Endodermal cell (in vitro differentiated cells): Measurements from ENCODE around the gene MACC1. TPM values are rescaled to one million over a fixed set of nuclear protein-coding genes. Genes with fewer than 3 reads are reported as not detected.

Experiments used
- DNase-seq: peaks from one replicate; pipeline ENCODE4 v3.0.0-alpha.2; 2017
- H3K27ac ChIP-seq: 2 replicates; pipeline ENCODE4 v1.5.1; 2013; ENCODE audit warnings: mild to moderate bottlenecking, low read depth, low read length, moderate library complexity
- H3K27me3 ChIP-seq: 2 replicates; pipeline ENCODE4 v1.6.1; 2013; ENCODE audit warnings: mild to moderate bottlenecking, low read length, moderate library complexity; ENCODE audit not compliant: insufficient read depth, control insufficient read depth, poor library complexity, severe bottlenecking
- H3K36me3 ChIP-seq: 2 replicates; pipeline ENCODE4 v1.7.0; 2013; ENCODE audit warnings: mild to moderate bottlenecking, low read length, moderate library complexity; ENCODE audit not compliant: control insufficient read depth, insufficient read depth
- H3K4me1 ChIP-seq: one replicate; pipeline ENCODE4 v1.7.0; 2013; ENCODE audit warnings: low read length; ENCODE audit not compliant: control insufficient read depth, insufficient read depth
- H3K4me3 ChIP-seq: 2 replicates; pipeline ENCODE4 v1.5.1; 2013; ENCODE audit warnings: mild to moderate bottlenecking, low read length, moderate library complexity
- H3K9ac ChIP-seq: 2 replicates; pipeline ENCODE4 v1.6.1; 2013; ENCODE audit warnings: mild to moderate bottlenecking, low read length, moderate library complexity; ENCODE audit not compliant: poor library complexity, severe bottlenecking; ENCODE audit errors: extremely low read depth
- H3K9me3 ChIP-seq: 2 replicates; pipeline ENCODE4 v1.6.1; 2013; ENCODE audit warnings: mild to moderate bottlenecking, low read length, moderate library complexity; ENCODE audit not compliant: control insufficient read depth
- H3K27ac Mint-ChIP-seq: 2 replicates; pipeline ENCODE4 v1.8.0; 2020; ENCODE audit warnings: mixed read lengths
- H3K27me3 Mint-ChIP-seq: 2 replicates; pipeline ENCODE4 v1.8.0; 2021; ENCODE audit warnings: mild to moderate bottlenecking, mixed read lengths; ENCODE audit not compliant: insufficient read depth
- H3K36me3 Mint-ChIP-seq: 2 replicates; pipeline ENCODE4 v1.8.0; 2020; ENCODE audit warnings: low read depth, mixed read lengths
- H3K4me1 Mint-ChIP-seq: 2 replicates; pipeline ENCODE4 v1.8.0; 2020; ENCODE audit warnings: mixed read lengths
- H3K4me3 Mint-ChIP-seq: 2 replicates; pipeline ENCODE4 v1.8.0; 2020; ENCODE audit warnings: mild to moderate bottlenecking, moderate library complexity, mixed read lengths
- H3K9me3 Mint-ChIP-seq: 2 replicates; pipeline ENCODE4 v1.8.0; 2020; ENCODE audit warnings: mild to moderate bottlenecking, mixed read lengths
- CTCF ChIP-seq: fragments of 200-600 bp; sonication (generic); conservative IDR thresholded peaks from 2 replicates; pipeline ENCODE4 v1.5.0; 2021; ENCODE audit warnings: antibody characterized with exemption, mild to moderate bottlenecking
- WGBS, 2 experiments: methylation state at CpG; one replicate each; pipeline versions ENCODE4 v1.1.5 to v1.1.7; 2013; ENCODE audit warnings: missing lambda C conversion rate in 2 of 2, mixed read lengths in 1 of 2; ENCODE audit not compliant: insufficient coverage in 1 of 2, insufficient read length in 1 of 2; 5-methylcytosine and 5-hydroxymethylcytosine counted together
- long read RNA-seq, 4 experiments: library from polyadenylated mRNA in 2 of 4; library from RNA in 1 of 4; library from capped mRNA in 1 of 4; stranded (forward) in 3 of 4; unstranded in 1 of 4; transcript quantifications; one replicate each; pipeline ENCODE4 v2.0.0, GENCODE V29; 2020 to 2021; ENCODE audit warnings: inconsistent platforms in 1 of 4
- polyA plus RNA-seq, 2 experiments: library from polyadenylated mRNA; stranded (reverse); fragments of 50-300 nt; gene quantifications; one replicate each; pipeline ENCODE4 v1.2.3, GENCODE V29; 2013
- total RNA-seq, 2 donors: library from RNA; stranded (reverse); fragmentation: NEBNext Ultra II Directional in 1 of 2; extraction: Animal tissue kit (Norgen Biotek cat#: 25700) in 1 of 2; gene quantifications; 2 replicates in 1 of 2; 3 replicates in 1 of 2; pipeline ENCODE4 v1.2.1, GENCODE V29; 2021

MACC1 gene
- 1 to 10 TPM; 1.4 to 2.0 TPM for total RNA-seq
- 0.32 TPM for polyA plus RNA-seq (2013, experiment 1 of 2)
- polyA plus RNA-seq (2013, experiment 2 of 2), result 0.17 TPM
- long read RNA-seq, experiment 1, partial matches to known transcripts, result 0 of 2 reads
- long read RNA-seq, experiment 1, other reads (novel, unspliced or antisense), result 2 of 2 reads
- long read RNA-seq, experiment 2, result 0 reads
- long read RNA-seq, experiment 3, partial matches to known transcripts, result 1 of 6 reads
- long read RNA-seq, experiment 3, other reads (novel, unspliced or antisense), result 3 of 6 reads
- long read RNA-seq, experiment 4, result 0 reads

GRCh38 chr7:20217193-20217948 lies at the start of gene MACC1:
MACC1 (minus strand) TSS chr7:20217384; CDS start chr7:20161862, 55,522 bp downstream.
- H3K4me1 Mint-ChIP-seq, result peaks cover 44% of the 10 kb centered on the region
- no peaks in the 10 kb centered on the region for H3K27me3 ChIP-seq
- WGBS, 2 experiments, result 37 to 57% methylated on average over 2 to 6 of the region's 6 CpGs
- peak; percentile 72 for TF ChIP-seq CTCF
- no peaks in the 10 kb centered on the region for H3K36me3 ChIP-seq
- no peak within 1 kb of the TSS for H3K4me3 ChIP-seq
- H3K27ac ChIP-seq, result no peak within 1 kb of the TSS
- peak within 1 kb of the TSS; percentile 91 for H3K27ac Mint-ChIP-seq
- peak within 1 kb of the TSS; percentile 36 for H3K4me3 Mint-ChIP-seq
- no peaks in the 10 kb centered on the region for H3K27me3 Mint-ChIP-seq
- no peaks in the 10 kb centered on the region for H3K36me3 Mint-ChIP-seq
- H3K9ac ChIP-seq, result no peak within 1 kb of the TSS
- peak; percentile 89 for DNase-seq
- no peaks in the 10 kb centered on the region for H3K9me3 Mint-ChIP-seq
- peaks cover 9% of the 10 kb centered on the region for H3K4me1 ChIP-seq
- H3K9me3 ChIP-seq, result no peaks in the 10 kb centered on the region

- Histone ChIP-seq H3K9me3 (no peaks in the 10 kb centered on the region), H3K27ac (no peak overlapping the region), H3K27me3 (no peaks in the 10 kb centered on the region), H3K4me3 (no peak overlapping the region), H3K9ac (no peak overlapping the region), H3K4me1 (peaks cover 8% of the 10 kb centered on the region), H3K36me3 (no peaks in the 10 kb centered on the region)
- Mint-ChIP-seq H3K27me3 (peaks cover 1% of the 10 kb centered on the region), H3K27ac (no peak overlapping the region), H3K36me3 (no peaks in the 10 kb centered on the region), H3K4me3 (no peak overlapping the region), H3K4me1 (peaks cover 26% of the 10 kb centered on the region), H3K9me3 (no peaks in the 10 kb centered on the region)
- WGBS, 2 experiments, result 36 to 88% methylated on average over 1 to 2 of the region's 2 CpGs
- no peak for DNase-seq
- TF ChIP-seq CTCF, result no peak
These were observed 47.4 kb upstream of the MACC1 start for GRCh38 chr7:20264623-20265022.

- H3K4me3 ChIP-seq, result no peak overlapping the region
- no peaks in the 10 kb centered on the region for H3K36me3 ChIP-seq
- WGBS, 2 experiments, result 88 to 96% methylated on average over 1 of the region's 1 CpG
- no peak for DNase-seq
- Mint-ChIP-seq H3K36me3 (no peaks in the 10 kb centered on the region), H3K27me3 (peaks cover 1% of the 10 kb centered on the region), H3K4me1 (peaks cover 13% of the 10 kb centered on the region), H3K9me3 (no peaks in the 10 kb centered on the region), H3K4me3 (no peak overlapping the region), H3K27ac (no peak overlapping the region)
- no peak overlapping the region for H3K27ac ChIP-seq
- TF ChIP-seq CTCF, result no peak
- no peak overlapping the region for H3K9ac ChIP-seq
- no peaks in the 10 kb centered on the region for H3K27me3 ChIP-seq
- H3K9me3 ChIP-seq, result no peaks in the 10 kb centered on the region
- peaks cover 3% of the 10 kb centered on the region for H3K4me1 ChIP-seq
These were observed 43.0 kb upstream of the MACC1 start for GRCh38 chr7:20260223-20260622.
